Kidney epithelial cell (primary cell): Measurements from ENCODE around the gene STXBP1. TPM values are rescaled to one million over a fixed set of nuclear protein-coding genes. Genes with fewer than 3 reads are reported as not detected.

ENCODE experiments used
- DNase-seq: peaks from one replicate; pipeline ENCODE4 v3.0.0-alpha.2; 2010; ENCODE audit warnings: low read depth
- H3K27me3 ChIP-seq: 2 replicates; pipeline ENCODE4 v1.6.0; 2011; ENCODE audit warnings: low read length; ENCODE audit not compliant: control insufficient read depth, insufficient read depth
- H3K36me3 ChIP-seq: 2 replicates; pipeline ENCODE4 v1.5.1; 2011; ENCODE audit warnings: low read length; ENCODE audit not compliant: control insufficient read depth, insufficient read depth
- H3K4me3 ChIP-seq: 2 replicates; pipeline ENCODE4 v1.5.1; 2011; ENCODE audit warnings: low read depth, mild to moderate bottlenecking, control low read depth, low read length
- CTCF ChIP-seq: IDR thresholded peaks from 2 replicates; pipeline ENCODE4 v1.5.1; 2011; ENCODE audit warnings: mild to moderate bottlenecking, moderate library complexity, low read length, control low read depth, inconsistent platforms; ENCODE audit not compliant: insufficient read depth, poor library complexity, severe bottlenecking
- total RNA-seq: library from RNA; depleted of rRNA; stranded (reverse); fragments of >200 nt; gene quantifications from 2 replicates; pipeline ENCODE4 v1.2.3, GENCODE V29; 2015

STXBP1 gene
- total RNA-seq, 1 donor from 2014 or later, result 27.5 TPM

GRCh38 chr9:127651697-127652610, 39.9 kb downstream of the STXBP1 start:
- no peak for TF ChIP-seq CTCF
- Histone ChIP-seq H3K27me3 (no peaks in the 10 kb centered on the region), H3K36me3 (no peaks in the 10 kb centered on the region), H3K4me3 (no peak overlapping the region)
- DNase-seq, result no peak

- no peaks in the 10 kb centered on the region for H3K36me3 ChIP-seq
- no peaks in the 10 kb centered on the region for H3K27me3 ChIP-seq
- DNase-seq, result no peak
- H3K4me3 ChIP-seq, result no peak overlapping the region
- TF ChIP-seq CTCF, result no peak
These were observed 40.7 kb downstream of the STXBP1 start for GRCh38 chr9:127652733-127653132.

GRCh38 chr9:127654619-127655018, 42.5 kb downstream of the STXBP1 start:
- H3K27me3 ChIP-seq, result no peaks in the 10 kb centered on the region
- no peak overlapping the region for H3K4me3 ChIP-seq
- no peak for TF ChIP-seq CTCF
- no peak for DNase-seq
- no peaks in the 10 kb centered on the region for H3K36me3 ChIP-seq

- H3K27me3 ChIP-seq, result no peaks in the 10 kb centered on the region
- no peak for DNase-seq
- H3K36me3 ChIP-seq, result no peaks in the 10 kb centered on the region
- no peak overlapping the region for H3K4me3 ChIP-seq
- TF ChIP-seq CTCF, result no peak
These were observed 46.4 kb downstream of the STXBP1 start for GRCh38 chr9:127658428-127658827.

- H3K36me3 ChIP-seq, result peaks cover 2% of the 10 kb centered on the region
- no peaks in the 10 kb centered on the region for H3K27me3 ChIP-seq
- no peak for TF ChIP-seq CTCF
- H3K4me3 ChIP-seq, result no peak overlapping the region
- DNase-seq, result no peak
These were observed 49.0 kb downstream of the STXBP1 start for GRCh38 chr9:127660886-127661741.
